Ishikawa (cell line): Measurements from ENCODE around the gene ABHD2.

Experiments
- CEBPB ChIP-seq: IDR thresholded peaks from 2 replicates; pipeline ENCODE4 v1.6.1; 2012
- CREB1 ChIP-seq: IDR thresholded peaks from 2 replicates; pipeline ENCODE4 v1.6.1; 2012; ENCODE audit warnings: low read depth
- EGR1 ChIP-seq: IDR thresholded peaks from 2 replicates; pipeline ENCODE4 v1.6.1; 2012
- EP300 ChIP-seq: IDR thresholded peaks from 2 replicates; pipeline ENCODE4 v1.6.1; 2012; ENCODE audit warnings: borderline replicate concordance
- FOXM1 ChIP-seq: IDR thresholded peaks from 2 replicates; pipeline ENCODE4 v1.6.1; 2012; ENCODE audit warnings: low read depth, borderline replicate concordance
- NFIC ChIP-seq: IDR thresholded peaks from 2 replicates; pipeline ENCODE4 v1.6.1; 2012
- RAD21 ChIP-seq: IDR thresholded peaks from 2 replicates; pipeline ENCODE4 v1.6.1; 2012; ENCODE audit warnings: low read depth
- TAF1 ChIP-seq: IDR thresholded peaks from 2 replicates; pipeline ENCODE4 v1.6.1; 2012; ENCODE audit warnings: low read depth, mild to moderate bottlenecking
- TCF12 ChIP-seq: IDR thresholded peaks from 2 replicates; pipeline ENCODE4 v1.6.1; 2012; ENCODE audit warnings: low read depth
- TEAD4 ChIP-seq: IDR thresholded peaks from 2 replicates; pipeline ENCODE4 v1.6.1; 2012
- YY1 ChIP-seq: IDR thresholded peaks from 2 replicates; pipeline ENCODE4 v1.6.1; 2012; ENCODE audit warnings: low read depth
- ZBTB7A ChIP-seq: IDR thresholded peaks from 2 replicates; pipeline ENCODE4 v1.6.1; 2012; ENCODE audit warnings: low read depth
- TF ChIP-seq, protein P1 (sequence below): IDR thresholded peaks from 2 replicates; pipeline ENCODE4 v1.6.1; 2012
- TF ChIP-seq, protein P2 (sequence below): IDR thresholded peaks from 2 replicates; pipeline ENCODE4 v1.6.1; 2012
- TF ChIP-seq, protein P3 (sequence below): IDR thresholded peaks from 2 replicates; pipeline ENCODE4 v1.6.1; 2012; ENCODE audit warnings: low read depth, mild to moderate bottlenecking

The ABHD2 gene

DNA sequence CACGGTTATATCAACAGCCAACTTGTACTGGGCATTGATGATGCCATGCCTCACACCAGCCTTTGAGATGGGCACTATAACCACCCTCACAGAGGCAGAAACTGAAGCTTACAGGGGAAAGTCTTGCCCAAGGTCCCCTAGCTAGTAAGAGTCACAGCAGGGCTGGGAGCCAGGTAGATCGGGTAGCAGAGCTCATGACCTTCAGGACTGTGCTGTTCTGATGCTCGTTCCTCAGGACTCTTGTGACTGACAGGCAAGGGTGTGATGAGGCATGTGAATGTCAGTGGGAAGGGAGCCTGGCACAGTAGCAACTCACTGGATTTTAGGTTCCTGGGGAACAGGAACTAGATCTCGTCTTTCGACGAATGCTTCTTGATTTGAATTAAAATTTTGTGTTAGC lies 67.4 kb downstream of the ABHD2 start:
- TF ChIP-seq, protein P1, sequence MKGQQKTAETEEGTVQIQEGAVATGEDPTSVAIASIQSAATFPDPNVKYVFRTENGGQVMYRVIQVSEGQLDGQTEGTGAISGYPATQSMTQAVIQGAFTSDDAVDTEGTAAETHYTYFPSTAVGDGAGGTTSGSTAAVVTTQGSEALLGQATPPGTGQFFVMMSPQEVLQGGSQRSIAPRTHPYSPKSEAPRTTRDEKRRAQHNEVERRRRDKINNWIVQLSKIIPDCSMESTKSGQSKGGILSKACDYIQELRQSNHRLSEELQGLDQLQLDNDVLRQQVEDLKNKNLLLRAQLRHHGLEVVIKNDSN, result no peak
- TF ChIP-seq NFIC (no peak), EGR1 (no peak), TCF12 (no peak), TEAD4 (no peak), CREB1 (no peak), EP300 (no peak), ZBTB7A (no peak), YY1 (no peak), TAF1 (no peak)
- TF ChIP-seq, protein P2, sequence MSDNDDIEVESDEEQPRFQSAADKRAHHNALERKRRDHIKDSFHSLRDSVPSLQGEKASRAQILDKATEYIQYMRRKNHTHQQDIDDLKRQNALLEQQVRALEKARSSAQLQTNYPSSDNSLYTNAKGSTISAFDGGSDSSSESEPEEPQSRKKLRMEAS, result no peak

- TF ChIP-seq, protein P3, sequence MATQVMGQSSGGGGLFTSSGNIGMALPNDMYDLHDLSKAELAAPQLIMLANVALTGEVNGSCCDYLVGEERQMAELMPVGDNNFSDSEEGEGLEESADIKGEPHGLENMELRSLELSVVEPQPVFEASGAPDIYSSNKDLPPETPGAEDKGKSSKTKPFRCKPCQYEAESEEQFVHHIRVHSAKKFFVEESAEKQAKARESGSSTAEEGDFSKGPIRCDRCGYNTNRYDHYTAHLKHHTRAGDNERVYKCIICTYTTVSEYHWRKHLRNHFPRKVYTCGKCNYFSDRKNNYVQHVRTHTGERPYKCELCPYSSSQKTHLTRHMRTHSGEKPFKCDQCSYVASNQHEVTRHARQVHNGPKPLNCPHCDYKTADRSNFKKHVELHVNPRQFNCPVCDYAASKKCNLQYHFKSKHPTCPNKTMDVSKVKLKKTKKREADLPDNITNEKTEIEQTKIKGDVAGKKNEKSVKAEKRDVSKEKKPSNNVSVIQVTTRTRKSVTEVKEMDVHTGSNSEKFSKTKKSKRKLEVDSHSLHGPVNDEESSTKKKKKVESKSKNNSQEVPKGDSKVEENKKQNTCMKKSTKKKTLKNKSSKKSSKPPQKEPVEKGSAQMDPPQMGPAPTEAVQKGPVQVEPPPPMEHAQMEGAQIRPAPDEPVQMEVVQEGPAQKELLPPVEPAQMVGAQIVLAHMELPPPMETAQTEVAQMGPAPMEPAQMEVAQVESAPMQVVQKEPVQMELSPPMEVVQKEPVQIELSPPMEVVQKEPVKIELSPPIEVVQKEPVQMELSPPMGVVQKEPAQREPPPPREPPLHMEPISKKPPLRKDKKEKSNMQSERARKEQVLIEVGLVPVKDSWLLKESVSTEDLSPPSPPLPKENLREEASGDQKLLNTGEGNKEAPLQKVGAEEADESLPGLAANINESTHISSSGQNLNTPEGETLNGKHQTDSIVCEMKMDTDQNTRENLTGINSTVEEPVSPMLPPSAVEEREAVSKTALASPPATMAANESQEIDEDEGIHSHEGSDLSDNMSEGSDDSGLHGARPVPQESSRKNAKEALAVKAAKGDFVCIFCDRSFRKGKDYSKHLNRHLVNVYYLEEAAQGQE, result no peak
- TF ChIP-seq RAD21 (no peak), CREB1 (no peak), TAF1 (no peak), CEBPB (no peak), EGR1 (no peak), ZBTB7A (no peak), TEAD4 (no peak), YY1 (no peak), FOXM1 (no peak), NFIC (no peak), TCF12 (no peak), EP300 (no peak)
- TF ChIP-seq, protein P2, result no peak
- TF ChIP-seq, protein P1, result no peak
These were observed 68.8 kb downstream of the ABHD2 start for GRCh38 chr15:89157061-89157460.

- TF ChIP-seq TAF1, result no peak
- TF ChIP-seq, protein P2, result no peak
- no peak for TF ChIP-seq FOXM1
- no peak for TF ChIP-seq CEBPB
- TF ChIP-seq, protein P3, result no peak
- TF ChIP-seq RAD21, result no peak
- TF ChIP-seq, protein P1, result no peak
- no peak for TF ChIP-seq ZBTB7A
- TF ChIP-seq EGR1, result no peak
- no peak for TF ChIP-seq EP300
- no peak for TF ChIP-seq TEAD4
These were observed 69.8 kb downstream of the ABHD2 start for GRCh38 chr15:89157918-89158564.

- TF ChIP-seq FOXM1 (no peak), TEAD4 (no peak), NFIC (no peak), TCF12 (no peak), CREB1 (no peak), ZBTB7A (no peak), CEBPB (no peak), RAD21 (no peak), EP300 (no peak), EGR1 (no peak), TAF1 (no peak), YY1 (no peak)
- TF ChIP-seq, protein P3, result no peak
- TF ChIP-seq, protein P1, result no peak
- TF ChIP-seq, protein P2, result no peak
These were observed 73.4 kb downstream of the ABHD2 start for GRCh38 chr15:89161666-89162065.
